ENCODE measurements around the gene TUBGCP3. TPM values are rescaled to one million over a fixed set of nuclear protein-coding genes. Genes with fewer than 3 reads are reported as not detected.

The TUBGCP3 gene
- total RNA-seq, 1 experiment from 2014 or later = 37.3 TPM

- Histone ChIP-seq H3K9ac (ENCODE audit: extremely low read depth, insufficient read length, low read length) (no peak overlapping the region), H4K5ac (ENCODE audit: insufficient read length, low read depth, low read length) (no peak overlapping the region), H2AFZ (ENCODE audit: low read length) (no peak overlapping the region), H3K4me1 (ENCODE audit: insufficient read depth, low read length) (no peaks in the 10 kb centered on the region), H4K91ac (ENCODE audit: insufficient read length, low read depth, low read length) (no peak overlapping the region), H2AK5ac (ENCODE audit: insufficient read length, low read length) (no peak overlapping the region), H3K27ac (ENCODE audit: insufficient read length, low read depth, low read length) (no peak overlapping the region), H3T11ph (ENCODE audit: low read length) (no peak overlapping the region), H3K27me3 (ENCODE audit: insufficient read depth, low read length) (no peaks in the 10 kb centered on the region), H3K56ac (ENCODE audit: insufficient read length, low read depth, low read length) (no peak overlapping the region), H2BK12ac (ENCODE audit: insufficient read length, low read depth, low read length) (no peak overlapping the region), H2BK120ac (ENCODE audit: low read depth, low read length, poor library complexity, severe bottlenecking) (no peak overlapping the region), H2BK5ac (ENCODE audit: insufficient read length, low read length) (no peak overlapping the region), H2BK20ac (ENCODE audit: low read depth, low read length, poor library complexity, severe bottlenecking) (no peak overlapping the region), H3K4me2 (ENCODE audit: insufficient read depth, insufficient read length, low read length) (no peak overlapping the region), H4K20me1 (ENCODE audit: control insufficient read depth, insufficient read depth, insufficient read length) (no peaks in the 10 kb centered on the region), H3K79me1 (ENCODE audit: insufficient read depth, low read depth, low read length, poor library complexity, severe bottlenecking) (no peaks in the 10 kb centered on the region), H3K18ac (ENCODE audit: insufficient read length, low read depth, low read length) (no peak overlapping the region), H3K79me2 (ENCODE audit: insufficient read depth, low read length) (no peaks in the 10 kb centered on the region), H3K14ac (ENCODE audit: insufficient read depth, low read length) (no peak overlapping the region), H4K8ac (replicated peaks; ENCODE audit: insufficient read length, low read depth, low read length) (no peak overlapping the region), H3K23ac (ENCODE audit: insufficient read length, low read depth, low read length) (no peak overlapping the region), H3K9me3 (ENCODE audit: control insufficient read depth, low read depth, low read length) (peaks cover 4% of the 10 kb centered on the region), H2BK15ac (ENCODE audit: low read depth, low read length) (no peak overlapping the region), H3K4ac (ENCODE audit: low read depth, low read length) (no peak overlapping the region), H3K23me2 (ENCODE audit: insufficient read length, low read depth, low read length, poor library complexity, severe bottlenecking) (no peaks in the 10 kb centered on the region)
- peaks cover 38% of the 10 kb centered on the region for H3K27me3 Mint-ChIP-seq (ENCODE audit: low read depth)
- H3K36me3 Mint-ChIP-seq (ENCODE audit: insufficient read depth in 1 of 3, low read depth in 3 of 3) = peaks cover 0 to 12% (median 8%) of the 10 kb centered on the region in 3 experiments; a peak in 4 of 7 replicates
- peaks cover 24 to 35% of the 10 kb centered on the region in 2 experiments for H3K9me3 Mint-ChIP-seq
- DNase-seq = no peak
- no CpG with 5 or more reads among the region's 9 CpGs for WGBS (ENCODE audit: extremely low coverage, insufficient read length, low lambda C conversion rate)
- H3K27ac Mint-ChIP-seq = no peak overlapping the region
- H3K4me1 Mint-ChIP-seq = 0 out of 4 replicates have a peak, but pooled peaks cover 0 to 2% of the 10 kb centered on the region in 2 experiments
- H3K4me3 Mint-ChIP-seq = no peak overlapping the region
- TF ChIP-seq CTCF (conservative IDR thresholded peaks at IDR 0.05) = no peak
Observed at GRCh38 chr13:112435973-112436372, 152.0 kb downstream of the TUBGCP3 start.

Other genes starting within 250 kb of the TUBGCP3 start
- gene SPACA7, start 211.8 kb downstream of the TUBGCP3 start, total RNA-seq (2021) = not detected in 2 replicates
- gene ATP11A, start 101.9 kb upstream of the TUBGCP3 start, total RNA-seq (2021) = 61.6 and 65.3 TPM in 2 replicates

Data from H9 (cell line).